GM19240 (cell line): ENCODE data around the gene ZNF143.

ENCODE experiments used
- DNase-seq: peaks from one replicate; pipeline ENCODE4 v3.0.0; 2011; ENCODE audit warnings: low spot score; ENCODE audit not compliant: insufficient read length

The ZNF143 gene

GRCh38 chr11:9574622-9575259, 113.9 kb downstream of the ZNF143 start:
- no peak for DNase-seq

GRCh38 chr11:9575260-9576240, 114.7 kb downstream of the ZNF143 start:
- DNase-seq = no peak

DNA sequence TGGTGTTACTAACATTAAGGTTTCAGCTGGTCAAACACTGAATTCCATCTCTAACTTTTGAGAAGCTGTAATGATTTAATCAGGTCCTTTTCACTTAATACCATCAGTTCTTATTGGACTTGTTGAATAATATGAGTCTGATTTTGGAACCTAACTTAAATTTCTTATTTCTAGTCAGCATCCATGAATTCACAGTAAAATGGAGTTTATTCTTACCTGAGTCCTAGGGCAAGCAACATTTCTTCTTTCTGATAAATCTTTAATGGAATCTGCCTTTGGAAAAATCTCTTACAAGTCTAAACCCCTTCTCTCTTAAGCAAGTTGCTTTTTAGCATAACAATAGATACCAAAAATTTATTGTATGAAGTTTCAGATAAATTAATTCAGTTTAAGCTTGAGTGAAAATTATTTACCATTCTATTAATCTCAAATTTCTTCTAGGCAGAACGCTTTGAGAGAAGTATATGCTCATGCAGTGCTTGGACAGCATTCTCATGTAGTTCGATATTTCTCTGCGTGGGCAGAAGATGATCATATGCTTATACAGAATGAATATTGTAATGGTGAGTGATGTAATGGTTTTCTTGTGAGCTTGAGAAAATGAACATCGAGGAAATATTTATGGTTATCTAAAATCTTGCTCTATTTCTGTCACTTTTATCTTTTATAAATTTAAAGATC, 116.0 kb downstream of the ZNF143 start:
- DNase-seq = no peak

- no peak for DNase-seq
Measured at GRCh38 chr11:9577556-9577955, 116.7 kb downstream of the ZNF143 start.
